Measurements from ENCODE around the gene LAT.
"Not testable (repeated sequence)": the region's sequence is repeated elsewhere in the genome, so short reads cannot be mapped to it uniquely, and the experiment has no call there.

LAT gene

GRCh38 chr16:28964072-28964471, 20.8 kb upstream of the LAT start:
- no peak overlapping the region for H3K27ac ChIP-seq
- ChIA-PET POLR2A (ENCODE audit: low non-redundant PET) (interaction anchor here (0.5 kb wide), 1 partner anchor 18 kb away, joined by 3 read pairs; no protein-coding TSS in a partner anchor), CTCF (no interaction called here)
- no peak for DNase-seq (ENCODE audit: low spot score)
- TF ChIP-seq, protein P1, sequence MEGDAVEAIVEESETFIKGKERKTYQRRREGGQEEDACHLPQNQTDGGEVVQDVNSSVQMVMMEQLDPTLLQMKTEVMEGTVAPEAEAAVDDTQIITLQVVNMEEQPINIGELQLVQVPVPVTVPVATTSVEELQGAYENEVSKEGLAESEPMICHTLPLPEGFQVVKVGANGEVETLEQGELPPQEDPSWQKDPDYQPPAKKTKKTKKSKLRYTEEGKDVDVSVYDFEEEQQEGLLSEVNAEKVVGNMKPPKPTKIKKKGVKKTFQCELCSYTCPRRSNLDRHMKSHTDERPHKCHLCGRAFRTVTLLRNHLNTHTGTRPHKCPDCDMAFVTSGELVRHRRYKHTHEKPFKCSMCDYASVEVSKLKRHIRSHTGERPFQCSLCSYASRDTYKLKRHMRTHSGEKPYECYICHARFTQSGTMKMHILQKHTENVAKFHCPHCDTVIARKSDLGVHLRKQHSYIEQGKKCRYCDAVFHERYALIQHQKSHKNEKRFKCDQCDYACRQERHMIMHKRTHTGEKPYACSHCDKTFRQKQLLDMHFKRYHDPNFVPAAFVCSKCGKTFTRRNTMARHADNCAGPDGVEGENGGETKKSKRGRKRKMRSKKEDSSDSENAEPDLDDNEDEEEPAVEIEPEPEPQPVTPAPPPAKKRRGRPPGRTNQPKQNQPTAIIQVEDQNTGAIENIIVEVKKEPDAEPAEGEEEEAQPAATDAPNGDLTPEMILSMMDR (conservative IDR thresholded peaks at IDR 0.05; ENCODE audit: low read depth) = no peak

- no peak for DNase-seq (ENCODE audit: low spot score)
- TF ChIP-seq, protein P1 (conservative IDR thresholded peaks at IDR 0.05; ENCODE audit: low read depth) = no peak
- POLR2A ChIA-PET (ENCODE audit: low non-redundant PET) = no interaction called here
- no peak overlapping the region for H3K27ac ChIP-seq
- CTCF ChIA-PET = no interaction called here
Observed at GRCh38 chr16:28964496-28964895, 20.4 kb upstream of the LAT start.

DNA sequence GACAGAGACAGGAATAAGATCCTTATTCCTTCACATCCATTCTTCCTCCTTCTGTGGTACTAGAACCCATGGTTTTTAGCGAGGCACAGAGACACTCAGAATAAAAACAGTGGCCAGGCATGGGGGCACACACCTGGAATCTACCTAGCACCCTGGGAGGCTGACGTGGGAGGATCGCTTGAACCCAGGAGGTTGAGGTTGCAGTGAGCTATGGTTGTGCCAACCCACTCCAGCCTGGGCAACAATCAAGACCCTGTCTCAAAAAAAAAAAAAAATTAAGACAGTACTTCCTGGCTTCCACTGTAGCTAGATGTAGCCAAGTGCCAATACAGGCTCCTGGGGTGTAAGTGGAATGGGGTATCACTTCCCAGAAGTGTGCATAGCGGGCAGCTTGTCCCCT, 17.7 kb upstream of the LAT start:
- DNase-seq (ENCODE audit: low spot score) = no peak
- TF ChIP-seq, protein P1 (conservative IDR thresholded peaks at IDR 0.05; ENCODE audit: low read depth) = no peak
- POLR2A ChIA-PET (ENCODE audit: low non-redundant PET) = interaction anchor here (0.6 kb wide), 1 partner anchor 11 kb away, joined by 3 read pairs; no protein-coding TSS in a partner anchor
- H3K27ac ChIP-seq = no peak overlapping the region
- CTCF ChIA-PET = no interaction called here

DNA sequence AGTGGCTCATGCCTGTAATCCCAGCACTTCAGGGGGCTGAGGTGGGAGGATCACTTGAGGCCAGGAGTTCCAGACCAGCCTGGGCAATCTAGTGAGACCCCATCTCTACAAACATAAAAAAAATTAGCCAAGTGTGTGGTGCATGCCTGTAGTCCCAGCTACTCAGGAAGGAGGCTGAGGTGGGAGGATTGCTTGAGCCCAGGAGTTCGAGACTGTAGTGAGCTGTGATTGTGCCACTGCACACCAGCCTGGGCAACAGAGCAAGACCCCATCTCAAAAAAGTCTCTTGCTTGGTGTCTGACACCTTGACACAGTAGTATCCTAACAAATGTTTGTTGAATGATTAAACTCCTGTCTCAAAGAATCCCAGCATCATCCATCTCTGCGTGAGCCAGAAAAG, 15.2 kb upstream of the LAT start:
- POLR2A ChIA-PET (ENCODE audit: low non-redundant PET); DNase-seq (ENCODE audit: low spot score); H3K27ac ChIP-seq: not testable (repeated sequence)
- CTCF ChIA-PET = interaction anchor here (1.1 kb wide), 1 partner anchor 8 kb away, joined by 4 read pairs; no protein-coding TSS in a partner anchor

DNA sequence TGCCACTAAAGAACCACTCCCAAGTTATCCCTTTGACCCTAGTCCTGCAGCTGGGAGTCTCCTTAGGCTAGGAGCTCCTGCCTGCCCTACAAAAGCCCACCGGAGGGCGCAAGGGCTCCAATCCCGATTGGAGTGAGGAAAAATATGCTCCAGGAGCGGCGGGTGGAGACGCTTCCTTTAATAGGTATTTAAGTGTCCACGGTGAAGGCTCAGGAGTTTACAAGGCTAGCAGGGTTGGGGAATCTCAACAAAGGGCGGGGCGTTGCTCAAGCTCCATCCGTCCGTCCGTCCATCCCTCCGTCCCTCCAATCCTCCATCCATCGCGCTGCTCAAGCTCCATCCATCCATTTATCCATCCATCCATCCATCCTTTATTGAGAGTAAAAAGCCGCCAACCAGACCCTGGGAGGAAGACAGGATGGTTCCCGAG, 10.8 kb upstream of the LAT start:
- CTCF ChIA-PET = interaction anchor here (0.8 kb wide), 1 partner anchor 15 kb away, joined by 5 read pairs; no protein-coding TSS in a partner anchor
- DNase-seq (ENCODE audit: low spot score) = peak; percentile 67
- H3K27ac ChIP-seq = peak overlapping the region; percentile 86
- TF ChIP-seq, protein P1 (conservative IDR thresholded peaks at IDR 0.05; ENCODE audit: low read depth) = peak; percentile 73
- POLR2A ChIA-PET (ENCODE audit: low non-redundant PET) = interaction anchor here (0.6 kb wide), 1 partner anchor 831 kb away, joined by 3 read pairs; no protein-coding TSS in a partner anchor

DNA sequence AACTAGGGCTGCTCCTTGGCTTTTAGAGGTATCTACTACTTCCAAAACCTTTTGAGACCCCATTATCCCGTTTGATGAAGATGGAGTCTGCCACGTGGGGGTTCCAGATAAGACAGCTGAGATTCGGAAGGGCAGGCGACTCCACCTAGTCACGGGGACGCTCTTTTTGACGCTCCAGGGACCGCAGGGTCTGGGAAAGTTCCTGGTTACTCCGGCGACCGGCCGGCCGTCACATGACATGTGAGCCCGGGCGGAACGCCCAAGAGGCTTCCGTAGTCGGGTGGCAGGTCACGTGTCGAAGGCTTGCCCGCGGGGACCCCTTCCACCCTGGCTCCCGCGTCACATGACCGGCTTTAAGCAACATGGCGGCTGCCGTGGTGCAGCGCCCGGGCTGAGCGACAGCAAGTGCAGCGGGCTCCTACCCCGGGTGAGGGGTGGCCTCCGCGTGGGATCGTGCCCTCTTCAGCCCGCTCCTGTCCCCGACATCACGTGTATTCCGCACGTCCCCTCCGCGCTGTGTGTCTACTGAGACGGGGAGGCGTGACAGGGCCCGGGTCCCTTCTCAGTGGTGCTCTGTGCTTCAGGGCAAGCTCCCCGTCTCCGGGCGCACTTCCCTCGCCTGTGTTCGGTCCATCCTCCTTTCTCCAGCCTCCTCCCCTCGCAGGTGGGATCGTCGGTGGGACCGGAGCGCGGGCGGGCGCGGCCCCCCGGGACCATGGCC, 10.3 kb upstream of the LAT start, which contains the start of gene SPNS1:
SPNS1 (plus strand) TSS at position 342 of the 721 bp plus-strand sequence; CDS start at position 716, 374 bp downstream.
- POLR2A ChIA-PET (ENCODE audit: low non-redundant PET) = interaction anchor here (0.6 kb wide), 1 partner anchor 830 kb away, joined by 3 read pairs; no protein-coding TSS in a partner anchor

More for the DNA sequence above, 10.3 kb upstream of the LAT start, which contains the start of gene SPNS1:
- TF ChIP-seq, protein P1 (conservative IDR thresholded peaks at IDR 0.05; ENCODE audit: low read depth) = no peak
- CTCF ChIA-PET = no interaction called here
- H3K27ac ChIP-seq = peak within 1 kb of the TSS; percentile 86
- peak; percentile 96 for DNase-seq (ENCODE audit: low spot score)

Data from RWPE1 (cell line).